ENCODE measurements around the gene OBSCN. TPM values are rescaled to one million over a fixed set of nuclear protein-coding genes. Genes with fewer than 3 reads are reported as not detected.

OBSCN gene
- total RNA-seq, 6 experiments from 2014 or later: 0.27 to 1.8 (median 0.53) TPM

- DNase-seq: no peak
- H3K9me3 Mint-ChIP-seq: peaks cover 32% of the 10 kb centered on the region
- no peaks in the 10 kb centered on the region for H3K4me1 Mint-ChIP-seq (ENCODE audit: low read depth)
- H3K36me3 Mint-ChIP-seq (ENCODE audit: low read depth): peaks cover 30% of the 10 kb centered on the region
- no peaks in the 10 kb centered on the region for H3K27me3 Mint-ChIP-seq (ENCODE audit: insufficient read depth)
- no peak for TF ChIP-seq CTCF (IDR thresholded peaks at IDR 0.05)
- no peak overlapping the region for H3K4me3 Mint-ChIP-seq
- H3K27ac Mint-ChIP-seq: no peak overlapping the region
Measured at GRCh38 chr1:228197555-228198147, 10.2 kb upstream of the OBSCN start.

- no peaks in the 10 kb centered on the region for H3K4me1 Mint-ChIP-seq (ENCODE audit: low read depth)
- peaks cover 30% of the 10 kb centered on the region for H3K36me3 Mint-ChIP-seq (ENCODE audit: low read depth)
- no peaks in the 10 kb centered on the region for H3K27me3 Mint-ChIP-seq (ENCODE audit: insufficient read depth)
- no peak for DNase-seq
- H3K27ac Mint-ChIP-seq: no peak overlapping the region
- H3K9me3 Mint-ChIP-seq: peaks cover 32% of the 10 kb centered on the region
- H3K4me3 Mint-ChIP-seq: no peak overlapping the region
- TF ChIP-seq CTCF (IDR thresholded peaks at IDR 0.05): no peak
Measured at GRCh38 chr1:228198977-228199590, 8.8 kb upstream of the OBSCN start.

- Mint-ChIP-seq H3K27me3 (ENCODE audit: insufficient read depth) (no peaks in the 10 kb centered on the region; the same call in 1 of the 2 replicates), H3K36me3 (ENCODE audit: low read depth) (peaks cover 13% of the 10 kb centered on the region; the same call in 1 of the 2 replicates), H3K4me3 (no peak overlapping the region), H3K4me1 (ENCODE audit: low read depth) (no peaks in the 10 kb centered on the region), H3K27ac (no peak overlapping the region), H3K9me3 (peaks cover 10% of the 10 kb centered on the region; the same call in 1 of the 2 replicates)
- no peak for TF ChIP-seq CTCF (IDR thresholded peaks at IDR 0.05)
- no peak for DNase-seq
Measured at GRCh38 chr1:228204958-228205357, 2.9 kb upstream of the OBSCN start.

GRCh38 chr1:228205526-228206436 is 2.1 kb upstream of the OBSCN start:
- no peak for DNase-seq
- H3K27ac Mint-ChIP-seq: no peak overlapping the region
- H3K9me3 Mint-ChIP-seq: peaks cover 2% of the 10 kb centered on the region; the same call in 1 of the 2 replicates
- no peaks in the 10 kb centered on the region for H3K4me1 Mint-ChIP-seq (ENCODE audit: low read depth)
- peaks cover 6% of the 10 kb centered on the region; the same call in 1 of the 2 replicates for H3K36me3 Mint-ChIP-seq (ENCODE audit: low read depth)
- TF ChIP-seq CTCF (IDR thresholded peaks at IDR 0.05): no peak
- H3K27me3 Mint-ChIP-seq (ENCODE audit: insufficient read depth): no peaks in the 10 kb centered on the region; the same call in 1 of the 2 replicates
- no peak overlapping the region for H3K4me3 Mint-ChIP-seq

GRCh38 chr1:228206582-228207351 is 1.1 kb upstream of the OBSCN start:
- H3K4me1 Mint-ChIP-seq (ENCODE audit: low read depth): no peaks in the 10 kb centered on the region
- no peaks in the 10 kb centered on the region for H3K36me3 Mint-ChIP-seq (ENCODE audit: low read depth)
- DNase-seq: no peak
- H3K4me3 Mint-ChIP-seq: no peak overlapping the region
- H3K27ac Mint-ChIP-seq: no peak overlapping the region
- TF ChIP-seq CTCF (IDR thresholded peaks at IDR 0.05): no peak
- no peaks in the 10 kb centered on the region for H3K9me3 Mint-ChIP-seq
- H3K27me3 Mint-ChIP-seq (ENCODE audit: insufficient read depth): no peaks in the 10 kb centered on the region; the same call in 1 of the 2 replicates
